HG02763 (cell line): Measurements from ENCODE around the gene DHCR24.
A peak's percentile ranks its signal among the peaks of the same experiment; 100 is the strongest.

ENCODE experiments used
- ATAC-seq: cut with Tn5 transposase; IDR thresholded peaks from one replicate; pipeline ENCODE4 v1.9.1; 2021; ENCODE audit warnings: mild to moderate bottlenecking, moderate library complexity; ENCODE audit not compliant: unreplicated experiment

DHCR24 gene

DNA sequence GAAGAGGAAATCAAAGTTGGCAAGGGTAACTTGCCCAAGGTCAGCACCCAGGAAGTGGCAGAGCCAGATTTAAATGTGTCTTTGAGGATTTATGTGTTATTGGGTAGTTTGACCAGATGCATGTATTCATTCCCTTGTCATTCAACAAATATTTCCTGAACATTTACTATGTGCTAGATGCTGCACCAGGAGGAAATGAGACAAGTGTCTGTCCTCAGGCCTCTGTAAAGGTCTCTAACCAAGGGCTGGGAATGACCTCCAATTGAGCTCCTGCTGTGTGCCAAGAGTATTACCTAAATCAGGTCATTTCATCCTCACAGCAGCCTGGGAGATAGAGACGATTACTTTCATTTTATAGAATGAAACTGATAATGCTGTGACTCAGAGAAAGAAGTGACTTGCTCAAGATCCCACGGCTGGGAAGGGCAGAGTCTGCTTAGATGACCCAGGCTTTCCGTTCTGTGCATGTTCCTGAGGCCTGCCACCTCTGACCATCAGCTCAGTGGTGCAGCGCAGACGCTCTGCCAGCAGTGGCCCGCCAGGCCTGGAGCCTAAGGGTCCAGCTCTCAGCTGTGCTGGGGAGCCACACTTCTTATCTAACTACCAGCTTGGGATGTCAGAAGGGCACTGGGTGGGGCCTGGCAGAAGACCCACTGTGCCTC is 82.4 kb downstream of the DHCR24 start:
- ATAC-seq = no peak

DNA sequence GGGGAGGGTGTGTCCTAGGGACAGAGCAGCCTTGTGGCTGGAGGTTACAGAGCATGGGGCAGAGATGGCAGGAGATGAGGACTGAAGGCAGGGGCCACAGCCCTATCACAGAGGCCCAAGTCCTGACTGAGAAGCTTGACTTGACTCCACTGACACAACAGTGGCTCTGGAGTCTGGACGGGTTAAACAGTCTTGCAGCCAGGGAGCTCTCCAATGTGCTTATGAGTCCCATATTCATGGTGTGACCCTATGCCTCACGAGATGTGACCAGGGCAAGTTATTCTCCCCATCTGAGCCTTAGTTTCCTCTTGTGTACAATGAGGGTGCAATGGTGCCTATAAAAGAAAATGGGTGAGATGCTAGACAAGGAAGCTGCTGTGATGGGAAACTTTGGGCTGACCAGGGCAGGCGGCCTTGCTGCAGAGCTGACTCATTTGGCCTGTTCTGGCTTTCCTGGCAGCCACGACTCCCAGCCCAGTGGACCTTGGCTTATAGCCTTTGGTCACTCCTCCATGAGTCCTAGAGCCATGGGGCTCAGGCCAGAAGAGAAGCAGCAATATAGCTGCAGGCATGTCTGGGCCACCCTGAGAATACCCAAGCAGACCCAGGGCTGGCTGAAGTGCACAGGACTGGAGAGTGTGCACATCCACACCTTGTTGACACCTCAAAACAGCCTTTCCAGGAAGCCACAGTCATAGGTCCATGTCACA is 83.1 kb downstream of the DHCR24 start:
- ATAC-seq = no peak

DNA sequence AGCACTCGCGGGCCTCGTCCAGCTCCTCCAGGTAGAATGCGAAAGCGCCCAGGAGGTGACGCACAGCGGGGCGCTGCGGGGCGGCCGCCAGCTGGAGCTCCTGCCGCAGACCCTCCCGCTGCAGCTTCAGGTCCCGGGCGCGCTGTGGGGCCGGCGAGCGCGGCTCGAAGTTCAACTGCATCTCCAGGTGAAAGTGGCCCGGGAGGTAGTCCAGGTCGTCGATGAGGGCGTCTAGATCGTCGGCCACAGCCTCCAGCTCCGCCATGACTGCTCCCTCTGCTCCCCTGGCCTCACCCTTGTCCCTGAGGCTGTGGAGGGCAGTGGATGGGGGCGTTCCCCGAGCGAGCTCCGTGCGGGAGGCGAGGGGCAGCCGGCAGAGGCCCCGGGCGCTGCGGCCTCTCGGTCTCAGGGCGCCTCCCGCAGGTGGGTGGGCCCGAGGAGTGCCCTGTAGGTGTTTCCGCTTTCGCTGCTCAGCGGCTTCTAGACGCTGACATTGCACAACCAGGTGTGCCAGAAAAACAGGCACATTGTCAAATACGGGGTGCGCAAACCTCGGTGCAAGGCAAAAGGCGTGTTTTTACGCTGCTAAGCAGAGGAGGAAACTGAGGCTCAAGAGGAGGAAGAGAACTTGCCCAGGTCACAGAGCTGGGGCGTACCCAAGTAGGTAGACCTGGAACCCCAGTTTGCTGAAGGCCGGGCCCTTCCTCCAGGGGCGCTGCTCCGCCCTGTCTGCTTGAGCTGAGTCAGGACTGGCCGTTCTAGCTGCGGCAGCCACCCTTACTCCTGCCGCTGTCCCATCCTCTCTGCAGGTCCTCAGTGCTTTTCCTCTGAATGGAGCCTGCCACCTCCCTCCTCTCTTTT is 85.9 kb downstream of the DHCR24 start, which contains the start of gene TTC22:
TTC22 (minus strand) TSS at position 425 of the 861 bp plus-strand sequence; CDS start at position 265, 160 bp downstream.
- ATAC-seq = peak; percentile 75

DNA sequence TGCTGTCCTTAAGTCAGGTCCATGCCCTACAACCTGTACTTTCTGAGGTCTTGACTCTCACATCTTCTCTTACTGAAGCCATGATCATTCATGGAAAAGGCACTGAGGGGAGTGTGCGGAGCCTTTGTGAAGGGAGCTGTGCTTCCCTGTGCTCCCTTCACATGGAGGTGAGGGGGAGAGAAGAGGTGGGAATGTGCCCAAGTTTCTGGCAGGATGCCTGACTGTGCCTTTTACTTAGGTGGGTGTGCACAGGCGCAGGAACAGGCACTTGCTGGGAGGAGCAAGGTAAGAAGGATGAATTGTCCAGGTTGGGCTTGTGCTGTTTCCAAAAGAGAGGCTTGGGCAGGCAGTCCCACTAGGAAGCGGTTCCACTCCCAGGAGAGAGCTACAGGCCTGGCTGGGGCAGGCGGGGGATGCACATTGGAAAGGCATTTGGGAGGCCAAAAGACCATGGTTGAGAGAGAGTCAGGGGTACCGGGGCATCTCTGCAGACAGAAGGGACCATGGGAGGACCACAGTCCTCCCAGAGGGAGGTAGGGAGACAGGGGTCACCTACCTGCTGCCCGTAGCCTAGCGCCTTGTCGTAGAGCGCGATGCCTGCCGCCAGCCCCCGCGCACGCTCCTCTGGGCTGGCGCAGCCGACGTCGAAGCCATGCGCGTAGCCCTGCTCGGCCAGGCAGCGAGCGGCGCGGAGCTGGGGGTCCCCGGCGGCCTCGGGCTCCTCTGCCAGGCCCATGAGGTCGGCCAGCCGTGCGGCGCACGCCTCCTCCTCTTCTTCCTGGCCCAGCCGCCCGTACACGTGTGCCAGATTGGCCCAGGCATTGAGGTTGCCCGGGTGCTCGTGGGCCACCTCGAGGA is 86.7 kb downstream of the DHCR24 start:
- no peak for ATAC-seq
